CD4-positive, alpha-beta T cell treated with Interleukin-1 beta for 1 hour (primary cell): Measurements from ENCODE around the gene ZNF385C.
"Not testable (repeated sequence)": the region's sequence is repeated elsewhere in the genome, so short reads cannot be mapped to it uniquely, and the experiment has no call there.

ENCODE experiments used
- DNase-seq, 2 donors: peaks; one replicate each; pipeline ENCODE4 v3.0.0-alpha.2; 2020 to 2022

The ZNF385C gene

DNA sequence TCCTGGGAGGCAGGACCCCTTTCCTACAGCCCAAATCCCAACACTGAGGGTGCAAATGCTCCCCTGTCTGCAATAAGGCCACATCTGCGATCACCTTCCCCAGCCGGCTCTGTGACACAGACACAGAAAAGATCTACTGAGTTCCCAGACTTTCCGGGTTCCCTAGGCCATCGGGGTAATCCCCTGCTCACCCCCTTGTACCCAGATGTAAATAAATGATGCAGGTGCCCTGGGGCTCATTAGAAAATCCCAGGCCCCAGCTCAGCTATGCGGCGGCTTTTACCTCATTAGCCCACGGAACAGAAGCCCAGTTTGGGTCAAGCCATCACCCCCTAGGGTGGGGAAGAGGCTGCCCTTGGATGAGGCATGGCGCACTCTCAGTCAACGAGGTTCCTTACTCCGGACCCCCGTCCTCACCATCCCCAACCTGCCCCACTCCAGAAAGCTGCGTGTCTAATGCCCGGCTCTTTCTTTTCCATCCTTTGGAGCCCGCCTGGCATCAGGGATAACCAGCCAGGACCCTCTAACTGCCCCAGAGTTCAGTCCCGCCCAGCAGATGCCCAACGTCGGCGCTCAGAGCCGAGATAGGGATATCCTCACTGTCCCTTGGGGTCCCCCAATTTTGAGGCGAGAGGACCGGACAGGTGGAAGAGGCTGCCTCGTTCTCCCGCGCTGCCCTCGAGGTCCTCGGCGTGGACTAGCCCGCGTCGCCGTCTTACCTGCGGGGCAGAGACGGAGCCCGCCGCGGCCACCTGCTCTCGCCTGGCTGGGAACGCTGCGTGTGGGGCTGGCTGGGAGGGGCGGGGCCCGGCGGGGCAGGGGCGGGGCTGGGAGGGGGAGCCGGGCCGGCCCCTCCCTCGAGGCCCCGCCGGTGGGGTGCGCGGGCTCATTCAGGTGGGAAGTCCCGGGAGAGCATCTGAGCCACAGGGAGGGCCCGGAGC, at the start of gene ZNF385C:
TSS of gene ZNF385C (minus strand) at position 783 of the 941 bp plus-strand sequence. CDS start 35,417 bp downstream, outside the sequence.
- DNase-seq = peak; percentile 27 to 53

DNA sequence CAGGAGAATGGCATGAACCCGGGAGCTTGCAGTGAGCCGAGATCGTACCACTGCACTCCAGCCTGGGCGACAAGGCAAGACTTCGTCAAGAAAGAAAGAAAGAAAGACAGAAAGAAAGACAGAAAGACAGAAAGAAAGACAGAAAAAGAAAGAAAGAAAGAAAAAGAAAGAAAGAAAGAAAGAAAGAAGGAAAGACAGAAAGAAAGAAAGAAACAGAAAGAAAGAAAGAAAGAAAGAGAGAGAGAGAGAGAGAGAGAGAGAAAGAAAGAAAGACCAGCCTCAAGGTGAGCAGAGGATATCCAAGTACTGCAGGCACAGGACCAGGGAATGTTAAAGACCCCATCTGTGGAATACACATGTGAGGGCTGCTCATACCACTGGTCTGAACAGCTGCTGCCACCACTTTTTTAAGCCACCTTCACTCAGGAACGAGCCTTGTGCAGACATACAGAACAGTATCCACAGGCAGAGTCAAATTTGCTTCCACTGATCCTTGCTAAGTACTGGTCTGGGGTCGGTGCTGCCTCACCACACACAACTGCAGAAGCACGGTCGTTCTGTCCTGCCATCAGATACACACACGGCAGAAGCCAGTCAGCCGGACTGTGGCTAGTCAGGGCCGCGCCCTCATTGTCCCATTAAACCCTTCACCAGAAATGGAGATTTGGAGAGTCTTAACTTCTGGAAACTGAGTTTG, 48.8 kb upstream of the ZNF385C start:
- DNase-seq = no peak

- DNase-seq = not testable (repeated sequence)
Measured at GRCh38 chr17:42143138-42143537, 44.9 kb upstream of the ZNF385C start.

DNA sequence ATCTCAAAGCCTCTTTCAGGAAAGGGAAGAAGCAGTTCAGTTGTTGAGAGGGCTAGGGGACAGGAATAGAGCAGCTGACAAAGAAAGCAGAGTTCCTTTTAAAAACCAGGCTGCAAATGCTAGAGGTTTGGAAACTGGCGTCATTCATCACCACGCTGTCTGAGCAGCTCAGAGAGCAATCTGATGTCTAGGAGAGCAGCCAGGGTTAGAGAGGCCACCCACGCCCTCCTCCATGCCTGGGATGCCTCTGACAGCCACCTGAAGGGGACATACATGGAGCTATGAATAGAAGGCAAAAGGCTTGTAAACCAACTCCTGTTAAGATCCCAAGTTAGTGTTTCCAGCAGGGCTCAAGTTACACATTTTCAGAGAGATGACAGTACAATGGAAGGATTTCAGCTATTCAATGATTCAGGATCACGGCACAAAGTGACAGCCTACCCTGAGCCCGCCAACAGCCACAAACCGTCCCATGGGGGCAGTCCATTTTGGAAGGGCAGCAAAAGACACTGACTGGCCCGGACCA, 44.2 kb upstream of the ZNF385C start:
- no peak for DNase-seq

DNA sequence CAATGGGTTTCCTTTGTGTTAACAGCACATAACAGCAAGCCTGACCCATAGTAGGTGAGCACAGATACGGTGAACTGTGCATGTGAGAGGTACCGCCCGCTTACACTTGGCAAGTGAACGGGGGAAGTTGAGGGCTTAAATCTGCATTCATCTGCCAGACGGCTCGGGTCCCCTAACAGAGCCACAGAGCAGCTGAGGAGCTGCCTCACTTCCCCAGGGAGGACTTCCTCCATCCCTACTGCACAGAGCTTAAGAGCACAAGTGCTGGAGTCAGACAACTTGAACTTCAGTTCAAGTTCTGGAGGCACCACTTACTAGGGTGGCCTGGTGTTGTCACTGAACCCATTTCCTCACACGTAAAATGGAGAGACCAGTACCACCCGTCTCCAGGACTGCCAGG, 43.1 kb upstream of the ZNF385C start:
- DNase-seq = no peak

- not testable (repeated sequence) for DNase-seq
Measured at GRCh38 chr17:42140690-42141089, 42.4 kb upstream of the ZNF385C start.

DNA sequence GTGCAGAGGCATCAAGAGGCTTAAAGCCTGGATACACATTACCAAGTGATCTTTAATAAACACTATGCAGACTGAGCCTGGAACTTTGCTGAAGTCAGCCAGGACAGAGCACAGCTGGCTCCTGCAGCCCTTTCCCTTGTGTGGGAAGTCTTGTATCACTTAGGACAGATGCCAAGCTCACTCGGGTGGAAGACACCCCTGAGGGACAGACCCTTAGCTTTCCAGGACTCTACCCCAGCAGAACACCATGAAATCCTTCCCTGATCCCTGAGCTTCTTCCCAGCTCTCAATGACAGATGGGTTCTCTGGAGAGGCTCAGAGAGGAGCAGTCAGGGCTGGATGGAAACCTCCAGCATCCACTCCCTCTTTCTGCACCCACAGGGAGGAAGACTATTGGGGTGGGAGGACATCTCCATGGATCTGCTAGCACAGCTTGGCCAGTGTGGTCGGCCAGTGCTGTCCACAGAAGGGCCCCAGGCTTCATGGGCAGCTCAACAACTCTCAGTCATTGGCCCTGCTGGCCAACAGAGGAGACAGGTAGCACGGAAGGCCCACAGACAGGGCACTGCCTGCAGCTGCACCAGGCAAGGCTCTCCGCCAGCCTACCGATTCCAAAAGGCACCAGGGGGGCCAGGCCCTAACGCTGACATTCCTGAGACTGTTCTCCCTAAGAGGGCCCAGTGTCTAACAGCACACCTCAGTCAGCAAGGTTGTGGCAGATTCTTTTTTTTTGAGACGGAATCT, 40.6 kb upstream of the ZNF385C start:
- DNase-seq = no peak

GRCh38 chr17:42136654-42137051, 38.4 kb upstream of the ZNF385C start:
- no peak for DNase-seq

- peak in 1 of 2 donors; percentile 34 for DNase-seq
Measured at GRCh38 chr17:42135664-42136653, 37.7 kb upstream of the ZNF385C start.

DNA sequence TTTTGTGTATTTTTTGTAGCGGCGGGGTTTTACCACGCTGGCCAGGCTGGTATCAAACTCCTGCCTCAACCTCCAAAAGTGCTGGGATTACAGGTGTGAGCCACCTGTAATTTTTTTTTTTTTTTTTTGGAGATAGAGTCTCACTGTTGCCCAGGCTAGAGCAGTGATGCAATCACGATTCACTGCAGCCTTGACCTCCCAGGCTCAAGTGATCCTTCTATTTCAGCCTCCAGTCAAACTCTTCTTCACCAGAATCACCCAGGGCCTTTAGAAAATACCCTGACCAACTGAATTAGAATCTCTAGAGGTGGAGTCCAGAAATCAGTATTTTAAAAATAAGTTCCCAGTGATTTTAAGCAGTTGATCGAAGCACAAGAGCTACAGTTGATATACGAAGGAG, 36.9 kb upstream of the ZNF385C start:
- no peak for DNase-seq

DNA sequence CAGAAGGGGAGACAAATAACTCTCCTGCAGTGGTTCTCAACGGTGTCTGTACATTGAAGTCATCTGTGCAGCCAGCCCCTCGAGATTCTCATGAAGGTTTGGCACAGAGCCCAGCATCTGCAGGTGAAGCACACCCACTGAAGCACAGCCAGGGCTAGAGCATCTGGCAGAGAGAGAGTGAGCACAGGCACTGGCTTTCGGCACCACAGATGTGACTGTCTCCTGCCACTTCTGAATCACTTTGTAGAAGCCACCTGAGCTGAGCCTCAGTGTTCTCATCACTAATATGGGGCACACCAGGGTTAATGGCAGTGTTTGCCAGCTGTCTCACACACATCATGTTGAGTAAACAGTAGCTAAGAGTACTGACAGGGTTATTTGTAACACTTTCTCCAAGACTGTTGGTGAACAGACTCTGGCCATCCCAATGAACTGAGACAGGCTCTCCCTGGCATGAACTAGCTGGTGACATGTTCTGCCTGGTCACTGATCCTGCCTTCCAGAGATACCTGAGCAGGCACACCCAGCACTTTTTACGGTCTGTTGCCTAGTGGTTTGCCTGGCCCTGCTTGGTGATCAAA, 35.3 kb upstream of the ZNF385C start:
- DNase-seq = peak; percentile 18 to 64

GRCh38 chr17:42132941-42133340, 34.7 kb upstream of the ZNF385C start:
- peak in 1 of 2 donors; percentile 26 for DNase-seq

DNA sequence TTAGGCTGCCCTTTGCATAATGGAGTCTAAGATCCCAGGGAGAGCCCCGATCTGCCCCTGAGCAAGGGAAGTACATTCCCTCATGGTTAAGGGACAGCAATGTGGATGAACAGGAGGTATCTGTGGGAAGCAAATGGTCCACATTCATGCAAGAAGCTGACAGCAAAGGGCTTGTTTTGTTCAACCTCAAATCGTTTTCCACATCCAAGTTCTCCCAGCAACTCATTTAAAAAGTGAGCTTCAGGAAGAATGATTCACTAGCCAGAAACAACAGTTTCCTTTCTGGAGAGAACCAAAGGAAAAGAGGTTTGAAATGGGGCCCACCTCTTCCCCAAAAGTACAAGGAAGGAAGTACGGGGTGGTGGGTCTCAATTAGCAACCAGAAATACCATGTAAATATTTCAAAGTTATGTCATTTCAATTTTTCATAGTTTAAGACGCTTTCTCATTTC, 33.7 kb upstream of the ZNF385C start:
- no peak for DNase-seq

- no peak for DNase-seq
Measured at GRCh38 chr17:42131232-42131631, 33.0 kb upstream of the ZNF385C start.

- DNase-seq = no peak
Measured at GRCh38 chr17:42130310-42130936, 32.1 kb upstream of the ZNF385C start.

GRCh38 chr17:42129109-42129837, 31.0 kb upstream of the ZNF385C start:
- no peak for DNase-seq

DNA sequence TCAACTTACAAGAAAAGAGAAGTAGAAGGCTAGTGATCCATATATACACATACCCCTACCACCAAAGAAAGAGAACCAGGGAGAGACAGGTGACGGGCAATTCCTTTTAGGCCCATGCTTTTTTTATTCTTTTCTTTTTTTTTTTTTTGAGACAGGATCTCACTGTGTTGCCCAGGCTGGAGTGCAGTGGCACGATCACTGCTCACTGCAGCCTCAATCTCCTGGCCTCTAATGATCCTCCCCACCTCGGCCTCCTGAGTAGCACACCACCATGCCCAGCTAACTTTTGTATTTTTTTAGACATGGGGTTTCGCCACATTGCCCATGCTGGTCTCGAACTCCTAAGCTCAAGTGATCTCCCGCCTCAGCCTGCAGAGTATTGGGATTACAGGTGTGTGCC, 29.1 kb upstream of the ZNF385C start:
- no peak for DNase-seq

GRCh38 chr17:42126836-42127235, 28.6 kb upstream of the ZNF385C start:
- DNase-seq = no peak

- DNase-seq = no peak
Measured at GRCh38 chr17:42125565-42125964, 27.3 kb upstream of the ZNF385C start.

DNA sequence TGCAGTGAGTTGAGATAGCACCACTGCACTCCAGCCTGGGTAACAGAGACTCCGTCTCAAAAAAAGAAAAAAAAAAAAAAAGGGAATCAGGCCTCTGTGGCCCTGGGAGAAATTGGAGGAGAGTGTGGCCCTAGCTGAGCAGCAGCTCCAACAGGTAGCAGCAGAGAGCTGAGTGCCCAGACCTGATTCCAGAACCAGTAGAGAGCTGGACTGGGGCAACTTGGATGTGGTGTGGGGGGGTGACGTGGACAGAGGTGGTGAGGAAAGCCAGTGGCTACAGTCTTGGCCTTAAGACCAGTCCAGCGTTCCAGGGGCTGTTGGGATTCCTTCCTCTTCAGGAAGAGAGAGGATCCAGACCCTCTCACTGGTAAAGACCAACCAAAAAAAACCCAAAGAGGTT, 26.0 kb upstream of the ZNF385C start:
- no peak for DNase-seq
